ENCODE measurements around the gene SAMD1. TPM values are rescaled to one million over a fixed set of nuclear protein-coding genes. Genes with fewer than 3 reads are reported as not detected.

Gene SAMD1
- total and polyA plus RNA-seq, 9 of the 15 experiments (the other 6 are each of a cell fraction or from before 2014, with no cell fraction given): 2.9 to 96.0 (median 43.5) TPM

DNA sequence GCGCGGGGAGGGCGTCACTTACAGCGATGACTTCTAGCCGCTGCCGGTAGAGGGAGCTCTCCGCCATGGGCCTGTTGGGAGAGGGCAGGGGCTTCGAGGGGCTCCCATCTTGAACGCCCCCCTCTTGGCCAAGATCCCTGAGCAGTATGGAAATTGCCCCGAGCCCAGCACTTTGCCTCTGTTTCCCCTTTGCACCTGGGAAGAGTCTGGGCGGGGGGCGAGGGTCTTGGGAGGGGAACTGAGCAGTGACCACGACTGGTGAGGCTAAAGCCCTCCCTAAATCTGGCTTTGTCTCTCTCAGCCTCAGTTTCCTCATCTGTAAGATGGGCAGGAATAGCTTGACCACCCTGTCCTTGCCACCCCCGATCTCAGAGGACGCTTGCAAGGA is 31.5 kb downstream of the SAMD1 start (continued):
- TF ChIP-seq, protein P1, sequence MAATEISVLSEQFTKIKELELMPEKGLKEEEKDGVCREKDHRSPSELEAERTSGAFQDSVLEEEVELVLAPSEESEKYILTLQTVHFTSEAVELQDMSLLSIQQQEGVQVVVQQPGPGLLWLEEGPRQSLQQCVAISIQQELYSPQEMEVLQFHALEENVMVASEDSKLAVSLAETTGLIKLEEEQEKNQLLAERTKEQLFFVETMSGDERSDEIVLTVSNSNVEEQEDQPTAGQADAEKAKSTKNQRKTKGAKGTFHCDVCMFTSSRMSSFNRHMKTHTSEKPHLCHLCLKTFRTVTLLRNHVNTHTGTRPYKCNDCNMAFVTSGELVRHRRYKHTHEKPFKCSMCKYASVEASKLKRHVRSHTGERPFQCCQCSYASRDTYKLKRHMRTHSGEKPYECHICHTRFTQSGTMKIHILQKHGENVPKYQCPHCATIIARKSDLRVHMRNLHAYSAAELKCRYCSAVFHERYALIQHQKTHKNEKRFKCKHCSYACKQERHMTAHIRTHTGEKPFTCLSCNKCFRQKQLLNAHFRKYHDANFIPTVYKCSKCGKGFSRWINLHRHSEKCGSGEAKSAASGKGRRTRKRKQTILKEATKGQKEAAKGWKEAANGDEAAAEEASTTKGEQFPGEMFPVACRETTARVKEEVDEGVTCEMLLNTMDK (IDR thresholded peaks at IDR 0.05; ENCODE audit: borderline replicate concordance, insufficient read depth, low read depth, low read length, poor library complexity, severe bottlenecking): peak; percentile 62
- TF ChIP-seq, protein P2, sequence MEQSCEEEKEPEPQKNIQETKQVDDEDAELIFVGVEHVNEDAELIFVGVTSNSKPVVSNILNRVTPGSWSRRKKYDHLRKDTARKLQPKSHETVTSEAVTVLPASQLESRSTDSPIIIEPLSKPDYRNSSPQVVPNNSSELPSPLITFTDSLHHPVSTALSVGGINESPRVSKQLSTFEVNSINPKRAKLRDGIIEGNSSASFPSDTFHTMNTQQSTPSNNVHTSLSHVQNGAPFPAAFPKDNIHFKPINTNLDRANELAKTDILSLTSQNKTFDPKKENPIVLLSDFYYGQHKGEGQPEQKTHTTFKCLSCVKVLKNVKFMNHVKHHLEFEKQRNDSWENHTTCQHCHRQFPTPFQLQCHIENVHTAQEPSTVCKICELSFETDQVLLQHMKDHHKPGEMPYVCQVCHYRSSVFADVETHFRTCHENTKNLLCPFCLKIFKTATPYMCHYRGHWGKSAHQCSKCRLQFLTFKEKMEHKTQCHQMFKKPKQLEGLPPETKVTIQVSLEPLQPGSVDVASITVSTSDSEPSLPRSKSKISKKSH (CRISPR knock-in tag; IDR thresholded peaks at IDR 0.05): no peak
- TF ChIP-seq JUND (IDR thresholded peaks at IDR 0.05; ENCODE audit: borderline replicate concordance, low read depth, low read length): 0 out of 2 replicates have a peak, but pooled peaks have one; percentile 12
- TF ChIP-seq JUND (tag; IDR thresholded peaks at IDR 0.05; ENCODE audit: borderline replicate concordance, low read depth, low read length): no peak
- TF ChIP-seq ZKSCAN3 (CRISPR knock-in tag; IDR thresholded peaks at IDR 0.05): no peak
- no peak for TF ChIP-seq POLR2B (IDR thresholded peaks at IDR 0.05; ENCODE audit: low read depth, partially characterized antibody)
- TF ChIP-seq CBFA2T3 (IDR thresholded peaks at IDR 0.05): no peak
- no peak for TF ChIP-seq HDAC2 (IDR thresholded peaks at IDR 0.05)
- no peak for TF ChIP-seq ZKSCAN8 (CRISPR knock-in tag; IDR thresholded peaks at IDR 0.05)
- TF ChIP-seq ZZZ3 (IDR thresholded peaks at IDR 0.05): no peak
- no peak for TF ChIP-seq CHCHD3 (CRISPR knock-in tag; IDR thresholded peaks at IDR 0.05)
- TF ChIP-seq RBM15 (IDR thresholded peaks at IDR 0.05; ENCODE audit: insufficient read depth, low read length): no peak
- no peak for TF ChIP-seq KLF16 (IDR thresholded peaks at IDR 0.05)
- TF ChIP-seq, protein P3, sequence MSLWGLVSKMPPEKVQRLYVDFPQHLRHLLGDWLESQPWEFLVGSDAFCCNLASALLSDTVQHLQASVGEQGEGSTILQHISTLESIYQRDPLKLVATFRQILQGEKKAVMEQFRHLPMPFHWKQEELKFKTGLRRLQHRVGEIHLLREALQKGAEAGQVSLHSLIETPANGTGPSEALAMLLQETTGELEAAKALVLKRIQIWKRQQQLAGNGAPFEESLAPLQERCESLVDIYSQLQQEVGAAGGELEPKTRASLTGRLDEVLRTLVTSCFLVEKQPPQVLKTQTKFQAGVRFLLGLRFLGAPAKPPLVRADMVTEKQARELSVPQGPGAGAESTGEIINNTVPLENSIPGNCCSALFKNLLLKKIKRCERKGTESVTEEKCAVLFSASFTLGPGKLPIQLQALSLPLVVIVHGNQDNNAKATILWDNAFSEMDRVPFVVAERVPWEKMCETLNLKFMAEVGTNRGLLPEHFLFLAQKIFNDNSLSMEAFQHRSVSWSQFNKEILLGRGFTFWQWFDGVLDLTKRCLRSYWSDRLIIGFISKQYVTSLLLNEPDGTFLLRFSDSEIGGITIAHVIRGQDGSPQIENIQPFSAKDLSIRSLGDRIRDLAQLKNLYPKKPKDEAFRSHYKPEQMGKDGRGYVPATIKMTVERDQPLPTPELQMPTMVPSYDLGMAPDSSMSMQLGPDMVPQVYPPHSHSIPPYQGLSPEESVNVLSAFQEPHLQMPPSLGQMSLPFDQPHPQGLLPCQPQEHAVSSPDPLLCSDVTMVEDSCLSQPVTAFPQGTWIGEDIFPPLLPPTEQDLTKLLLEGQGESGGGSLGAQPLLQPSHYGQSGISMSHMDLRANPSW (CRISPR knock-in tag; IDR thresholded peaks at IDR 0.05): no peak
- TF ChIP-seq MTA1 (IDR thresholded peaks at IDR 0.05; ENCODE audit: borderline replicate concordance): no peak
- TF ChIP-seq, protein P4, sequence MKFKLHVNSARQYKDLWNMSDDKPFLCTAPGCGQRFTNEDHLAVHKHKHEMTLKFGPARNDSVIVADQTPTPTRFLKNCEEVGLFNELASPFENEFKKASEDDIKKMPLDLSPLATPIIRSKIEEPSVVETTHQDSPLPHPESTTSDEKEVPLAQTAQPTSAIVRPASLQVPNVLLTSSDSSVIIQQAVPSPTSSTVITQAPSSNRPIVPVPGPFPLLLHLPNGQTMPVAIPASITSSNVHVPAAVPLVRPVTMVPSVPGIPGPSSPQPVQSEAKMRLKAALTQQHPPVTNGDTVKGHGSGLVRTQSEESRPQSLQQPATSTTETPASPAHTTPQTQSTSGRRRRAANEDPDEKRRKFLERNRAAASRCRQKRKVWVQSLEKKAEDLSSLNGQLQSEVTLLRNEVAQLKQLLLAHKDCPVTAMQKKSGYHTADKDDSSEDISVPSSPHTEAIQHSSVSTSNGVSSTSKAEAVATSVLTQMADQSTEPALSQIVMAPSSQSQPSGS (CRISPR knock-in tag; IDR thresholded peaks at IDR 0.05): no peak
